Cardiac fibroblast (primary cell): ENCODE results near the gene RFPL3.

Experiments
- DNase-seq, 2 donors: peaks; one replicate each; pipeline versions ENCODE4 v3.0.0 to v3.0.0-alpha.2; 2010; ENCODE audit warnings: low read depth in 2 of 2
- H3K4me3 ChIP-seq, 2 donors: replicated peaks in 1 of 2; 1 replicate in 1 of 2; 2 replicates in 1 of 2; pipeline ENCODE4 v1.5.1; 2011; ENCODE audit warnings: low read depth in 2 of 2, low read length in 2 of 2, mild to moderate bottlenecking in 2 of 2, moderate library complexity in 1 of 2
- CTCF ChIP-seq: IDR thresholded peaks from one replicate; pipeline ENCODE4 v1.5.1; 2011; ENCODE audit warnings: low read depth, mild to moderate bottlenecking, low read length, inconsistent platforms

Gene RFPL3

GRCh38 chr22:32364210-32364609, 6.5 kb downstream of the RFPL3 start:
- no peak overlapping the region for H3K4me3 ChIP-seq
- TF ChIP-seq CTCF: no peak
- DNase-seq: no peak

- no peak overlapping the region for H3K4me3 ChIP-seq
- no peak for TF ChIP-seq CTCF
- DNase-seq: no peak
Observed at GRCh38 chr22:32375678-32376450, 18.2 kb downstream of the RFPL3 start.

- TF ChIP-seq CTCF: no peak
- no peak for DNase-seq
- no peak overlapping the region for H3K4me3 ChIP-seq
Observed at GRCh38 chr22:32376681-32377080, 19.0 kb downstream of the RFPL3 start.

GRCh38 chr22:32378707-32379272, 21.1 kb downstream of the RFPL3 start:
- peak; percentile 70 for TF ChIP-seq CTCF
- H3K4me3 ChIP-seq: no peak overlapping the region
- DNase-seq: peak; percentile 22 to 41

GRCh38 chr22:32380991-32381390, 23.3 kb downstream of the RFPL3 start:
- no peak overlapping the region for H3K4me3 ChIP-seq
- DNase-seq: no peak
- TF ChIP-seq CTCF: no peak

- no peak for DNase-seq
- no peak for TF ChIP-seq CTCF
- no peak overlapping the region for H3K4me3 ChIP-seq
Observed at GRCh38 chr22:32385681-32386080, 28.0 kb downstream of the RFPL3 start.
